GM19438 (cell line): ENCODE data around the gene DIPK1B.

Experiments used
- ATAC-seq: cut with Tn5 transposase; IDR thresholded peaks from one replicate; pipeline ENCODE4 v1.9.1; 2021; ENCODE audit warnings: low read depth; ENCODE audit not compliant: unreplicated experiment

The DIPK1B gene

DNA sequence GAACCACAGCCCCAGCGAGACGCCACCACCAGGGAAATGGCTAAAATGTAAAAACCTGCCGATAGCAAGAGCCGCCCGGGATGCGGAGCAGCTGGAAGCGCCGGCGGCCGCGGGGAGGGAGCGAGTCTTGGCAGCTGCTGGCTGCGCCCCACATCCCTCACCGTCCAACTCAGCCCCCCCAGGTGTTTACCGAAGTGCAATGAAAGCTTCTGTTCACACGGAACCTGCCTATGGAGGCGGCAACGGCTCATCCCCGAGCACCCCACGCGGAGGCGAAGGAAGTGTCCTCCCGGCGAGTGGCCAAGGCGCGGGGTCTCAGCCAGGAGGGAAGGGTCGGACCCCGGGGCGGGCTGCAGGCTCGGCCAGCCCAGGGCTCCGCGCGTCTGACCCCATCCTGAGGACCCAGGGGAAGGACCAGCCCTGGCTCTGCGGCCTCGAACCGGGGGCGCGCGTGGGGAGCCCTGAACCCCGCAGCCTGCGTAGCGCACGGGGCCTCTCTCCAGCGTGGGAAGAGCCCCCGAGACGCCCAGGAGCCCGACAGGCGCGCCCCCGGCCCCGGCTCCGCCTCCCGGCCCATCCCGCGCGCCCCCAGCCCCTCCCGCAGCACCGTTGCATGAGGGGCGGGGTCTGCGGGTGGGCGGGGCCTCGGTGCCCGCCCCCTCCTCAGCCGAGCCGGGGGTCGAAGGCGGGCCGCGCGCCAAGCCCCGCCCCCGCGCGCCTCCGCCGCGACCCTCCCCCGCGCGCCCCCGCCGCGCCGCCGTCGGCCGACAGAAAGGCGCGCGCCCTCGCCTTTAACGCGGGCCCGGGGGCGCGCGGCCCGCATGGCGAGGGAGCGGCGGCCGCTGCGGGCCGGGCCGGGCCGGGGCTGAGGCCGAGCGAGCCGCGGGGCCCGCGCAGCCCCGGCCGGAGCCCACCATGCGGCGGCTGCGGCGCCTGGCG, at the start of gene DIPK1B:
Gene DIPK1B (plus strand): TSS at position 822 of the 939 bp plus-strand sequence. CDS start 94 bp downstream, at position 916.
- ATAC-seq = no peak

- ATAC-seq = no peak
These were observed 49.5 kb upstream of the DIPK1B start, which contains the start of gene EGFL7 for GRCh38 chr9:136662656-136663581. TSS of gene EGFL7 (plus strand) at chr9:136662916. CDS start at chr9:136668283, 5,367 bp downstream.

DNA sequence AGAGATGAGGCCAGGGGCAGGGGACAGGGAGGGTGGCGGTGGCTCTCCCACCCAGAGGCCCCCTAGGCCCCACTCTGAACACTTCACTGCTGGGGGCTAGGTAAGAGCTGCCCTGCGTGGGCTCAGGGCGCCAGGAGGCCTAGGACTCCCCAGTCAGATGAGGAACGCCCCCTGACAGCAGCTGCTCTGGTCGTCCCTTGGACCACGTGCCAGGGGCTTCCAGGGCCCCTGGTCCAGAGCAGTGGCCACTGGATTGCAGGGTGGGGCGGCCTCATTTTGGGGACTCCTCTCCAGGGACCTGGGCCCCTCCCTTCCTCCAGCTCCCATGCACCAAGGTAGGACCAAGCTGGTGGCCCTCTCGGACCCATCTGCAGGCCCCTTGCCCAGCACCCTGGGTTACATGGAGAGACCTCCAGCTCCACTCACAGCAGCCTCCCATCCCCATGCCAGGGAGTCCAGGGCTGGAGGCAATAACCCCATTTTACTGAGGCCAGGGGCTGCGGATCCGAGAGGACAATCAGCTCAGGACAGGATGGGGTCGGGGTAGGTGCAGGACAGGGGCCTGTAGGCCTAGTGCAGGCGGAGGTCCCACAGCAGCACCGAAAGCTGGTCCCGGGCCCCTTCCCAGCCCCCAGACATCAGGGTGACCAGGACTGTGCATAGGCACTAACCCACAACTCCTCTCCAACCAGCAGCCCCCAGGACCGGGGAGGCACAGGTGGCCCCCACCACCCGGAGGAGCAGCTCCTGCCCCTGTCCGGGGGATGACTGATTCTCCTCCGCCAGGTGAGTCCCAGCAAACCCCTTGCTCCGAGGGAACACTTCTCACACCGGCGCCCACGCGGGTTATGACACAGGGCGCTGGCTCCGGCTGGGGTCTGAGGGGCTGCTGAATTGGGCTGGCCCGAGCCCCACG, 48.1 kb upstream of the DIPK1B start:
- no peak for ATAC-seq

DNA sequence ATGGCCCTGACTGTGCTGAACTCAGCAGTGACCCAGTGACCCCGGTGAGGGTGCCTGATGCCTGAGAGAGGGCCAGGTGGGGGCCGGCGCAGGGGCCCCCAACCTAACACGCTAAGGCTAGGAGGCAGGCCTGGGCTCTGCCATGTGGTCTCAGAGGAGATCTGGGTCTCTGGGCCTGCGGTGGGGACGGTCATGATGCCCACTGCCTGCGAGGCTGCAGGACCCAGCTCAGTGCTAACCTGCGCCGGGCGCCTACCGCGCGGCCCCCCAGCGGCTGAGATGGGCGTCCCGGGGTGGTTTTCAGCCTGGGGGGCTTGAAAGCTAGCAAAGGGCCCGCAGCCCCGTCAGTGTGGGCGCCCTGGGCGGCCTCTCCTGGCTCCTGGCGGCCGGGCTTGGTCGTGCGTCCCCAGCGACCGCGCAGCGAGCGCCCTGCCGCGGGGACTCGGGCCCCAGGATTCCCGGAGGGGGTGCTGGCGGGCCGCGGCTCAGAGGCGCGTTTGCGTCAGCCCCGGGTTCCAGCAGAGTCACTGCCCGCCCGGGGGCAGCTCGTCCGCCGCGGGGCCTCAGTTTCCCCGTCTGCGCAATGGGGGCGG, 47.2 kb upstream of the DIPK1B start:
- no peak for ATAC-seq

GRCh38 chr9:136665704-136666371, 46.5 kb upstream of the DIPK1B start:
- ATAC-seq = no peak

DNA sequence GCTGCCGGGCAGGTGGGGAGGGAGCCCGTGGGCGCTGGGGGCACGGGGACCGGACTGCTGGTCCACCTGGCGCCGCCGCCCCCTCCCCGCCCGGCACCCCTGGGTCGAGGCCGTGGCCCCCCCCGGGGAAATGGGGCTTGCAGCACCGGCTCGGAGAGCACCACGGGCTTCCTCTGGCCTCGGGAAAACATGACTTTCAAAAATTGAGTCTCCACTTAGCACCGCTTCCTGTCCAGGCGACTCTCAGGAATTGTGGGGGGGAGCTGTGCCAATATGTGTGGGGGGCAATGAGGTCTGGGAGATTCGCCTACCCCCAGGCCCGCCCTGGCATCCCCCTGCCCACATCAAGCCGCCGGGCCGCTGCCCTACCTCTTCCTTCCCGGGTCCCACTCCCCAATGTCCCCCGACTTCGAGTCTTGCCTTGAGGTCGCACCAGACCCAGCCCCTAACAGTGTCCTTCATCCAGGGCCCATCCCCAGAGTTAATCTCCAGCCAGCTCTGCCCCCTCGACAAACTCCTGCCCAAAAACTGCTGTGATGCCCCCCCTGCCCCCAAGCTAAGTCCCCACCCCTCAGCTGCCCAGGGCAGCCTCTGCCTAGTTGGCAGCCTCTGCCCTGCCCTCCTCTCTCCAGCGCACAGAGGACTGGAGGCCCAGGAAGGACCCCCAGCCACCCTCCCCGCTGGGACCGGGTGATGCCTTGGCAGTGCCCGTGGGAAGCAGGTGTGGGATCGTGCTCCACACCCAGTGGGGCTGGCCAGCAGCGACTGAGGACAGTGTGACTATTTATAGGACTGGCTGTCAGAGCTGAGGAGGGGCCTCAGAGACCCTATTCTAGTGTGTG, 45.8 kb upstream of the DIPK1B start:
- no peak for ATAC-seq

DNA sequence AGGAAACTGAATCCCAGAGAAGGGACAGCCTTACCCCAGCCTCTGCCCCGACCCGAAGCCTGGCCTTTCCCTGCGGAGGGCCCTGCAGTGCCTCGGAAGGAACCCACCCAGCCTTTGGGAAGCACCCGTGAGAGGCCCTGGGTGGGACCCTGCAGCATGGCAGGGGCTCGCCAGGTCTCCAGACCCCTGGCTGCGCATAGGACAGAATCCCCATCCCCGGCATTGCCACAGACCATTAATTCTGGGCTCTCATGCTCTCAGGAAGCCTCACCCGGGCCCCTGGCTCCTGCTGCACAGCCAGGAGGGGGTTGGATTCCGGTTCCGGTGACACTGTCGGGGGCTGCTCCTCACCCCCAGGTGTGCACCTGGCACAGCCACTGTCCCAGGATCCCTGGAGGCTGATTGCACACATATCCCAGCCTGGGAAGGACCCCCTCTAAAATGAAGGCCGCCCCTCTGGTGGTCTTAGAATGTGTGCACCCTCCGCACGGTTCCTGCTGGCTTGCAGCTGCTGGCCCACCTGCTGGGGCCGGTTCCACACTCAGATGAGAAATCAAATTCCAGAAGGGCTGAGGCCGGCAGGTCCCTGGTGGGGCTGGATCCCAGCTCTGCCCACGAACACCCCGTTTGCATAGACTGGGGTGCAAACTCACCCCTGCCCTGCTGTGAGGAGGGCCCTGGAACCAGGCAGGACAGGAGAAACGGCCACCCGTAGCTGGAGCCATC, 45.0 kb upstream of the DIPK1B start:
- ATAC-seq = no peak

- ATAC-seq = no peak
These were observed 44.2 kb upstream of the DIPK1B start for GRCh38 chr9:136667940-136668760.

GRCh38 chr9:136668983-136669790, 43.2 kb upstream of the DIPK1B start:
- no peak for ATAC-seq

DNA sequence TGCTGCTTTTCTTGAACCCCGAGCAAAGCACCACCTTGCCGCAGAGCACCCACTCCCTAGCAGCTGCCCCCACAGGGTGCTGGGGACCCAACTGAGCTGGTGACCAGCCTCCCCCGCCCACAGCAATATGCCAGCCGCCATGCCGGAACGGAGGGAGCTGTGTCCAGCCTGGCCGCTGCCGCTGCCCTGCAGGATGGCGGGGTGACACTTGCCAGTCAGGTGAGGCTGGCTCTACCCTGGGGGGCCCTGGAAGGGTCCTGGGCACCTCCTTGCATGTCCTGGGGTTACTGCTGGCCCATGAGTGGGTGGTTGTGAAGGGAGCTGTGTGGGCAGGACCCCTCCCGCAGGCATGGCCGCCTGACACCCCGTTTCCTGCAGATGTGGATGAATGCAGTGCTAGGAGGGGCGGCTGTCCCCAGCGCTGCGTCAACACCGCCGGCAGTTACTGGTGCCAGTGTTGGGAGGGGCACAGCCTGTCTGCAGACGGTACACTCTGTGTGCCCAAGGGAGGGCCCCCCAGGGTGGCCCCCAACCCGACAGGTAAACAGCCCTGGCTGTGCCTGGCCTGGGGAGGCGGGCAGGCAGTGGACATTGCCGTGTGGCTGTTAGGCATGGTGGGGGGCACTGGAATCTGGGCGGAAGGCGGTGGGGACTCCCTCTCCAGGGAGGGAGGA, 42.4 kb upstream of the DIPK1B start:
- ATAC-seq = no peak

DNA sequence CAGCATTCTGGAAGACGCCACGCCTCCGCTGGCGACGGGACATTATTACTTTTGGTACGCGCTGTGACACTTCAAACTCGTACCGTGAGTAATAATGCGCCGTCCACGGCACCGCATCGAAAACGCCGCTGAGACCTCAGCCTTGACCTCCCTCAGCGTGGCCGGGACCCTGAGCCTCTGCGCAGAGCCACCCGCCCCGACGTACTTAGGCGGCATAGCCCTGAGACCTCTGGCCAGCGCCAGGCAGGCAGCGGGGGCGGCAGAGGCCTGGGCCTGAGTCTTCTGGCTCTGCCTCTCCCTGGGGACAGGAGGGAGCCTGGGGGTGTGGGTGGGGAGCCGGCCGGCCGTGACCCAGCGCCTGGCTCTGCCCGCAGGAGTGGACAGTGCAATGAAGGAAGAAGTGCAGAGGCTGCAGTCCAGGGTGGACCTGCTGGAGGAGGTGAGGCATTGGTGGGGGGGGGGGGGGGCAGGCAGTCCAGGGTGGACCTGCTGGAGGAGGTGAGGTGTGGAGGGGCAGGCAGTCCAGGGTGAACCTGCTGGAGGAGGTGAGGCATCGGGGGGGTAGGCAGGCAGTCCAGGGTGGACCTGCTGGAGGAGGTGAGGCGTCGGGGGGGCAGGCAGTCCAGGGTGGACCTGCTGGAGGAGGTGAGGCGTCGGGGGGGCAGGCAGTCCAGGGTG, 41.7 kb upstream of the DIPK1B start:
- no peak for ATAC-seq

DNA sequence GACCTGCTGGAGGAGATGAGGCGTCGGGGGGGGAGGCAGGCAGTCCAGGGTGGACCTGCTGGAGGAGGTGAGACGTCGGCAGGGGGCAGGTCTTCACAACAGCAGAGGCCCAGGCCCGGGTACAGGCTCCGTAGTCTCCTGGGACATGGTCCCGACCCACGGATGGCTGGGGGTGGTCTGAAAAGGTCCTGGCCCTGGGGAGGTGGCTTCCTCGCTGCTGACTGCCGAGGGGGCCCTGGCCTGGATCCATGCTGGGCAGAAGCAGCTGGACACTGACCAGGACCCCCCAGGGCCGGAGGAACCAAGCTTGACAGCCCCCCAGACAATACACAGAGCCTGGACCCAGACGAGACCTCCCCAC, 41.1 kb upstream of the DIPK1B start:
- ATAC-seq = no peak

DNA sequence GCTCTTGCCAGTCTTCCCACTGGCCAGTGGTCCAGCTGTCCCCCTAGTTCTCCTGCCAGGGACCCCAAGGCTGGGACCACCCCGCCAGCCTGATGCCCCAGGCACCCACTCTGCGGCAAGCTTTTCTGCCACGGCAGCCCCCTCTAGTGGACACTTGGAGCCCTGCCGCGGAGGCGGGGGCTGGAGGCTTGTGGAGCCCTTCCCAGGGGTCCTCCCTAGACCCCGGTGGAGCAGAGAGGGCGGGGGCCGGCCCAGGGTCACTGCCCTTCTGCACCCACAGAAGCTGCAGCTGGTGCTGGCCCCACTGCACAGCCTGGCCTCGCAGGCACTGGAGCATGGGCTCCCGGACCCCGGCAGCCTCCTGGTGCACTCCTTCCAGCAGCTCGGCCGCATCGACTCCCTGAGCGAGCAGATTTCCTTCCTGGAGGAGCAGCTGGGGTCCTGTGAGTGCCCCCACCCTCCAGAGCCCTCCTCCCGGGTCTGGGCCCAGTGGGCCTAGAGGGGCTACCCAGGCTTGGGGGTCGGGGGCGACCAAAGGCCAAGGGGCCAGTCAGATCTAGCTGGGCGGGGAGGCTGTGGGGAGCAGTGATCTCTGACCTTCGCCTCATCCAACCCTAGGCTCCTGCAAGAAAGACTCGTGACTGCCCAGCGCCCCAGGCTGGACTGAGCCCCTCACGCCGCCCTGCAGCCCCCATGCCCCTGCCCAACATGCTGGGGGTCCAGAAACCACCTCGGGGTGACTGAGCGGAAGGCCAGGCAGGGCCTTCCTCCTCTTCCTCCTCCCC, 40.5 kb upstream of the DIPK1B start:
- ATAC-seq = no peak

DNA sequence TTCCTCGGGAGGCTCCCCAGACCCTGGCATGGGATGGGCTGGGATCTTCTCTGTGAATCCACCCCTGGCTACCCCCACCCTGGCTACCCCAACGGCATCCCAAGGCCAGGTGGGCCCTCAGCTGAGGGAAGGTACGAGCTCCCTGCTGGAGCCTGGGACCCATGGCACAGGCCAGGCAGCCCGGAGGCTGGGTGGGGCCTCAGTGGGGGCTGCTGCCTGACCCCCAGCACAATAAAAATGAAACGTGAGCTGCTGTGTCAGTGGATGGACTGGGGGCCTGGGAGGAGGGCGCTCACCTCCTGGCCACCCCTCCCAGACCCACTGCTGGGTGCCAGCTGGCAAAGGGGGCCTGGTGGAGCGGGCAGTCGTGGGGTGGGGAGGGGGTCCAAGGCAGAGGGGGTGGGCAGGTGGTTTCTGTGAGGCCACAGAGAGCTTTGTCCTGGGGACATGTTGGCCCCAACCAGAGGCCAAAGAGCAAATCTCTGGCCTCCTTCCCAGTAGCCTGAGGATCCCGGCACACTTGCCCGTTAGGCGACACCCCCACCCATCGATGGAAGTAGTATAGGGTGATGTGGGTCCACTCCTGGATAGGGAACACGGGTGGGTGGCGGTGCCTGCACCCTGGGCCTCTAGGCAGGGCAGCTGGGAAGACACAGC, 39.8 kb upstream of the DIPK1B start:
- no peak for ATAC-seq
